HG03097 (cell line): ENCODE results near the gene PCDHB9.
"Not testable (repeated sequence)": the region's sequence is repeated elsewhere in the genome, so short reads cannot be mapped to it uniquely, and the experiment has no call there.

Experiments used
- ATAC-seq: cut with Tn5 transposase; IDR thresholded peaks from one replicate; pipeline ENCODE4 v1.9.1; 2021; ENCODE audit not compliant: unreplicated experiment, low FRiP score

The PCDHB9 gene

GRCh38 chr5:141234109-141234667 lies 47.2 kb downstream of the PCDHB9 start:
- ATAC-seq, result no peak

- ATAC-seq, result not testable (repeated sequence)
Measured at GRCh38 chr5:141235922-141236321, 49.0 kb downstream of the PCDHB9 start.

GRCh38 chr5:141236516-141237313 lies 49.8 kb downstream of the PCDHB9 start:
- ATAC-seq, result no peak
